Activated naive CD4-positive, alpha-beta T cell treated with anti-CD3 and anti-CD28 coated beads, Interleukin-2, amount 10 ng/mL, durations not matched to agents 7 days and 5 days (primary cell): ENCODE measurements around the gene MARK4.
"Not testable (repeated sequence)": the region's sequence is repeated elsewhere in the genome, so short reads cannot be mapped to it uniquely, and the experiment has no call there.

ENCODE experiments used
- CTCF ChIA-PET: fragments of 350-600 bp; sonication (Branson Sonifier 250); formaldehyde crosslinking; loops from one replicate; lab custom pipeline; 2021; ENCODE audit warnings: antibody characterized with exemption; lab: Charles Lee
- DNase-seq: peaks from one replicate; pipeline ENCODE4 v3.0.0-alpha.2; 2020
- H3K27ac Mint-ChIP-seq: one replicate; pipeline ENCODE4 v1.8.0; 2021; ENCODE audit warnings: mild to moderate bottlenecking, moderate library complexity, mixed read lengths
- H3K27me3 Mint-ChIP-seq: one replicate; pipeline ENCODE4 v1.8.0; 2021; ENCODE audit warnings: mild to moderate bottlenecking, mixed read lengths
- H3K36me3 Mint-ChIP-seq: one replicate; pipeline ENCODE4 v1.8.0; 2021; ENCODE audit warnings: mixed read lengths
- H3K4me1 Mint-ChIP-seq: one replicate; pipeline ENCODE4 v1.8.0; 2021; ENCODE audit warnings: mixed read lengths
- H3K4me3 Mint-ChIP-seq: one replicate; pipeline ENCODE4 v1.8.0; 2021; ENCODE audit warnings: mild to moderate bottlenecking, moderate library complexity, mixed read lengths
- H3K9me3 Mint-ChIP-seq: one replicate; pipeline ENCODE4 v1.8.0; 2021; ENCODE audit warnings: mixed read lengths

Gene MARK4

DNA sequence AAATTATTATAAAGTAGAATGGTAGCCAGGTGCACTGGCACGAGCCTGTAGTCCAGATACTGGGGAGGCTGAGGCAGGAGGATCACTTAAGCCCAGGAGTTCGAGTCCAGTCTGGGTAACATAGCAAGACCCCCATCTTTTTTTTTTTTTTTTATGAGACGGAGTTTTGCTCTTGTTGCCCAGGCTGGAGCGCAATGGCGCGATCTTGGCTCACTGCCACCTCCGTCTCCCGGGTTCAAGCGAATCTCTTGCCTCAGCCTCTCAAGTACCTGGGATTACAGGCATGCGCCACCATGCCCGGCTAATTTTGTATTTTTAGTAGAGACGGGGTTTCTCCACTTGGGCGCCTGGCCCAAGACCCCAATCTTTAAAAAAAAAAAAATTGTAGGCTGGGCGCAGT is 61.2 kb downstream of the MARK4 start:
- CTCF ChIA-PET, H3K4me1 Mint-ChIP-seq, H3K36me3 Mint-ChIP-seq, H3K27ac Mint-ChIP-seq, H3K4me3 Mint-ChIP-seq, DNase-seq, H3K9me3 Mint-ChIP-seq: not testable (repeated sequence)
- peaks cover 36% of the 10 kb centered on the region for H3K27me3 Mint-ChIP-seq

- DNase-seq, result no peak
- Mint-ChIP-seq H3K4me1 (no peaks in the 10 kb centered on the region), H3K4me3 (no peak overlapping the region), H3K27ac (no peak overlapping the region), H3K36me3 (no peaks in the 10 kb centered on the region), H3K27me3 (peaks cover 55% of the 10 kb centered on the region), H3K9me3 (no peaks in the 10 kb centered on the region)
- CTCF ChIA-PET, result no interaction called here
Observed at GRCh38 chr19:45314708-45315245, 63.7 kb downstream of the MARK4 start.

DNA sequence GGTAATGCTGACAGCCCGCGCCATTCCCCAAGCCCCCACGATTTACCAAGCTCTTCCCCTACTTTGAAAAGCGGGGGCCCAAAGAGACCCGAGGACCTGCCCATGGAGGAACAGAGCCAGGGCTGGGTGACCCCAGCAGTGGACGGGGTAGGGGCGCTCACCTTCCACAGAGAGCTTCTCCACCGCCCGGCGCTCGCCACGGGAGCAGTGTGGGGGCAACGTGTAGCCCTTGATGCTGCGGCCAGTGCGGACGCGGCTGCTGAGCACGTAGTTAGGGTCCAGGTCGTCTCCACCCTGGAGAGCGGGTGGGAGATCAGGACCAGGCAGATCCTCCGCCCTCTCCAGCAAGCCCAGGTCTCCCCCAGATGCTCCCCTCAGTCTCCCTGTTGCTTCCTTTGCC is 64.2 kb downstream of the MARK4 start:
- no peaks in the 10 kb centered on the region for H3K36me3 Mint-ChIP-seq
- peaks cover 55% of the 10 kb centered on the region for H3K27me3 Mint-ChIP-seq
- H3K4me1 Mint-ChIP-seq, result no peaks in the 10 kb centered on the region
- H3K27ac Mint-ChIP-seq, result no peak overlapping the region
- no peak overlapping the region for H3K4me3 Mint-ChIP-seq
- no peaks in the 10 kb centered on the region for H3K9me3 Mint-ChIP-seq
- CTCF ChIA-PET, result no interaction called here
- no peak for DNase-seq

DNA sequence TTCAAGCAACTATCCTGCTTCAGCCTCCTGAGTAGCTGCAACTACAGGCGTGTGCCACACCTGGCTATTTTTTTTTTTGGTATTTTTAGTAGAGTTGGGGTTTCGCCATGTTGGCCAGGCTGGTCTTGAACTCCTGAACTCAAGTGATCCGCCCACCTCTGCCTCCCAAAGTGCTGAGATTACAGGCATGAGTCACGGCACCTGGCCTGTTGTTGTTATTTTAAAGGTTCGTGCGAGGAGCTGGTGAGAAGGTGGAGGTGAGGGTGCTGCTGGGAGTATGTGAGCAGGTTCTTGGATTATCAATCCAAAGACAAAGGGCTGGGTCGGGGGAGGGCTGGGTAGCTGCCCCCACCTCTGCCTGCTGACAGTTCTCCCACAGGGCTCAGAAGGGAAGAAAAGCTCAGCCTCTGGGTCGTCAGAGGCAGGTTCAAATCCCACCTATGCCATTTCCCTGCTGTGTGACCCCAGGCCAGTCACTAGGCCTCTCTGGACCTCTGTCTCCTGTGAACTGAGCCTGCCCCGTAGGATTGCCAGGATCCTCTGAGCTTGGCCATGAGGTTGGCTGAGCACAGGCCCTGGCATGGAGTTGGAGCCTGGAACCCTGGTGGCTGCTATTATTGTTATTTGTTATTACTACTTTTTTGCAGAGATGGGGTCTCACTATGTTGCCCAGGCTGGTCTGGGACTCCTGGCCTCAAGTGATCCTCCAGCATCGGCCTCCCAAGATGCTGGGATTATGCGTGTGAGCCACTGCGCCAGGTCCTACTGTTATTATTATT is 70.1 kb downstream of the MARK4 start:
- H3K36me3 Mint-ChIP-seq, result no peaks in the 10 kb centered on the region
- DNase-seq, result no peak
- H3K4me1 Mint-ChIP-seq, result no peaks in the 10 kb centered on the region
- H3K27ac Mint-ChIP-seq, result no peak overlapping the region
- H3K27me3 Mint-ChIP-seq, result peaks cover 72% of the 10 kb centered on the region
- no peak overlapping the region for H3K4me3 Mint-ChIP-seq
- CTCF ChIA-PET, result no interaction called here
- H3K9me3 Mint-ChIP-seq, result no peaks in the 10 kb centered on the region

GRCh38 chr19:45321848-45322247 is 70.8 kb downstream of the MARK4 start:
- H3K4me1 Mint-ChIP-seq, result peaks cover 3% of the 10 kb centered on the region
- H3K27me3 Mint-ChIP-seq, result peaks cover 72% of the 10 kb centered on the region
- no peak for DNase-seq
- CTCF ChIA-PET, result no interaction called here
- H3K36me3 Mint-ChIP-seq, result no peaks in the 10 kb centered on the region
- H3K27ac Mint-ChIP-seq, result no peak overlapping the region
- no peaks in the 10 kb centered on the region for H3K9me3 Mint-ChIP-seq
- H3K4me3 Mint-ChIP-seq, result no peak overlapping the region

DNA sequence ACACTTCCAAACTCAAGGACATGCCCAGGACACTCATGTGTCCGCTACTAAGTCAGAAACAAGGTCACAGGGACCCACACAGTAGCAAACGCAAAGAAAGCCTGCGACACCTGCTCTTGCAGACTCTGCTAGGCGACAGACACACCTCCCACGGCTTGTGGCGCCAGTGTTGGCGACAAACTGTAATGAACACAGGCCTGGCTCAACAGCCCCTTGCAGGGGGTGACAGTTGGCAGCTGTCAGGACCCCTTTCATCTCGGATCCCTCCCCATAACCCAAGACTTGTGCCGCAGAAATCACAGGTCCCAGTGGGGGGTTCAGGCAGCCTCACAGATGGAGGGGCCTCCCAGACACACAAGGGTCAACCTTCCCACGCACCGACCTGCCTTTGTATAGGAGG is 71.2 kb downstream of the MARK4 start:
- Mint-ChIP-seq H3K9me3 (no peaks in the 10 kb centered on the region), H3K4me3 (no peak overlapping the region), H3K27me3 (peaks cover 69% of the 10 kb centered on the region), H3K27ac (no peak overlapping the region), H3K36me3 (no peaks in the 10 kb centered on the region), H3K4me1 (peaks cover 3% of the 10 kb centered on the region)
- CTCF ChIA-PET, result no interaction called here
- DNase-seq, result no peak

DNA sequence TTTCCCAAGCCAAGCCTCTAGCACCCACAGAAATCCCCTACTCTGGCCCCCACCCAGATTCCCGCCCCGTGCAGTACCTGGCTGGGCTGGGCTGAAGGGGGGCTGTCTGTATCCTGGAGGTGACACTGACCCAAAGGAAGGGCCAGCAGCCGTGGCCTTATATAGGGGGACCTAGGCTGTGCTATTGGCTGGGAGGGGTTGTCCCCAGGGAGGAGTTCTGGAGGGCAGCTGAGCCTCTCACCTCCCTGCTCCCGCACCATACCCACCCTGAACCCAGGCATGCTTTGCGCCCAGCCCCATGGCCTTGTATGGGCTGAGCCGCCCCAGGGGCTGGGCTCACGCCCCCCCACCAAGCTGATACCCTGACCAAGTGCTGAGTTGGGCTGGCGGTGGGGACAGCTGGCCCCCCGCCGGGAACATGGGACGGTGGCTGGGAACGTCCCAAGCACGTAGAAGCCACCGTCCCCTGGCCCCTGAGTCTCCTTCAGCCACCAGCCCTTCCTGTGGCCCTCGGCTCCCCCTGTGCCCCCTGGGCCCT is 71.7 kb downstream of the MARK4 start, which contains the start of gene CKM:
Gene CKM (minus strand): TSS at position 132 of the 538 bp plus-strand sequence. CDS start 3,162 bp downstream, outside the sequence.
- CTCF ChIA-PET, result no interaction called here
- Mint-ChIP-seq H3K9me3 (no peaks in the 10 kb centered on the region), H3K27me3 (peaks cover 67% of the 10 kb centered on the region), H3K27ac (no peak within 1 kb of the TSS), H3K36me3 (no peaks in the 10 kb centered on the region), H3K4me3 (no peak within 1 kb of the TSS), H3K4me1 (peaks cover 3% of the 10 kb centered on the region)
- no peak for DNase-seq

GRCh38 chr19:45323671-45324081 is 72.6 kb downstream of the MARK4 start:
- DNase-seq, result no peak
- Mint-ChIP-seq H3K9me3 (no peaks in the 10 kb centered on the region), H3K27me3 (peaks cover 67% of the 10 kb centered on the region), H3K36me3 (no peaks in the 10 kb centered on the region), H3K4me1 (peaks cover 3% of the 10 kb centered on the region), H3K27ac (no peak overlapping the region), H3K4me3 (no peak overlapping the region)
- CTCF ChIA-PET, result no interaction called here

- Mint-ChIP-seq H3K9me3 (no peaks in the 10 kb centered on the region), H3K27me3 (peaks cover 69% of the 10 kb centered on the region), H3K4me1 (peaks cover 3% of the 10 kb centered on the region), H3K27ac (no peak overlapping the region), H3K36me3 (no peaks in the 10 kb centered on the region), H3K4me3 (no peak overlapping the region)
- DNase-seq, result no peak
- CTCF ChIA-PET, result no interaction called here
Observed at GRCh38 chr19:45324349-45324907, 73.4 kb downstream of the MARK4 start.

GRCh38 chr19:45327404-45328143 is 76.5 kb downstream of the MARK4 start:
- no peak overlapping the region for H3K27ac Mint-ChIP-seq
- DNase-seq, result no peak
- H3K36me3 Mint-ChIP-seq, result no peaks in the 10 kb centered on the region
- CTCF ChIA-PET, result interaction anchor here (0.6 kb wide), 2 partner anchors 67 to 523 kb away, joined by 3 read pairs; no protein-coding TSS in a partner anchor
- peaks cover 53% of the 10 kb centered on the region for H3K27me3 Mint-ChIP-seq
- H3K4me3 Mint-ChIP-seq, result no peak overlapping the region
- H3K9me3 Mint-ChIP-seq, result no peaks in the 10 kb centered on the region
- peaks cover 3% of the 10 kb centered on the region for H3K4me1 Mint-ChIP-seq

- Mint-ChIP-seq H3K36me3 (no peaks in the 10 kb centered on the region), H3K4me3 (no peak overlapping the region), H3K27me3 (peaks cover 25% of the 10 kb centered on the region), H3K9me3 (no peaks in the 10 kb centered on the region), H3K27ac (no peak overlapping the region), H3K4me1 (peaks cover 1% of the 10 kb centered on the region)
- CTCF ChIA-PET, result no interaction called here
- no peak for DNase-seq
Observed at GRCh38 chr19:45331411-45331810, 80.3 kb downstream of the MARK4 start.

GRCh38 chr19:45333609-45334303 is 82.7 kb downstream of the MARK4 start:
- Mint-ChIP-seq H3K4me3 (no peak overlapping the region), H3K36me3 (no peaks in the 10 kb centered on the region), H3K9me3 (no peaks in the 10 kb centered on the region), H3K27ac (no peak overlapping the region), H3K27me3 (peaks cover 23% of the 10 kb centered on the region), H3K4me1 (peaks cover 4% of the 10 kb centered on the region)
- CTCF ChIA-PET, result interaction anchor here (0.6 kb wide), 1 partner anchor 578 kb away, joined by 4 read pairs; no protein-coding TSS in a partner anchor
- no peak for DNase-seq

DNA sequence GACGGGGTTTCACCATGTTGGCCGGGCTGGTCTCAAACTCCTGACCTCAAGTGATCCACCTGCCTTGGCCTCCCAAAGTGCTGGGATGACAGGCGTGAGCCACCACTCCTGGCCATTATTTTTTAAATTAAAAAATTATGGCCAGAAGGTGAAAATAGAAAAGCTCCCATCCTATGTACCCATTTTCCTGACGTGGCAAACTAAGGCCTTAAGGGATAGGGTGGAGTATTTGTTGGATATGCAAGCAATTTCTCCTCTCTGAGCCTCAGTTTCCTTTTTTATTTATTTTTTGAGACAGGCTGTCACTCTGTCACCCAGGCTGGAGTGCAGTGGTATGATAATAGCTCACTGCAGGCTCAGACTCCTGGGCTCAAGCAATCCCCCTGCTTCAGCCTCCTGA is 83.8 kb downstream of the MARK4 start:
- H3K36me3 Mint-ChIP-seq, H3K27ac Mint-ChIP-seq, CTCF ChIA-PET, DNase-seq, H3K4me3 Mint-ChIP-seq, H3K4me1 Mint-ChIP-seq, H3K9me3 Mint-ChIP-seq: not testable (repeated sequence)
- peaks cover 22% of the 10 kb centered on the region for H3K27me3 Mint-ChIP-seq
